Measurements from ENCODE around the gene ROCK2. TPM values are rescaled to one million over a fixed set of nuclear protein-coding genes. Genes with fewer than 3 reads are reported as not detected.

ROCK2 gene
- total RNA-seq, 2 donors from 2014 or later, result 29.6 to 32.2 TPM

- no peaks in the 10 kb centered on the region for H3K27me3 ChIP-seq (replicated peaks; ENCODE audit: insufficient read depth)
- no peak for DNase-seq (ENCODE audit: low spot score)
- no peaks in the 10 kb centered on the region for H3K36me3 ChIP-seq
- no peaks in the 10 kb centered on the region for H3K9me3 ChIP-seq
- H3K4me1 ChIP-seq (replicated peaks), result no peaks in the 10 kb centered on the region
- TF ChIP-seq POLR2AphosphoS5 (IDR thresholded peaks at IDR 0.05) (no peak), POLR2A (IDR thresholded peaks at IDR 0.05) (no peak)
- TF ChIP-seq, protein P1, sequence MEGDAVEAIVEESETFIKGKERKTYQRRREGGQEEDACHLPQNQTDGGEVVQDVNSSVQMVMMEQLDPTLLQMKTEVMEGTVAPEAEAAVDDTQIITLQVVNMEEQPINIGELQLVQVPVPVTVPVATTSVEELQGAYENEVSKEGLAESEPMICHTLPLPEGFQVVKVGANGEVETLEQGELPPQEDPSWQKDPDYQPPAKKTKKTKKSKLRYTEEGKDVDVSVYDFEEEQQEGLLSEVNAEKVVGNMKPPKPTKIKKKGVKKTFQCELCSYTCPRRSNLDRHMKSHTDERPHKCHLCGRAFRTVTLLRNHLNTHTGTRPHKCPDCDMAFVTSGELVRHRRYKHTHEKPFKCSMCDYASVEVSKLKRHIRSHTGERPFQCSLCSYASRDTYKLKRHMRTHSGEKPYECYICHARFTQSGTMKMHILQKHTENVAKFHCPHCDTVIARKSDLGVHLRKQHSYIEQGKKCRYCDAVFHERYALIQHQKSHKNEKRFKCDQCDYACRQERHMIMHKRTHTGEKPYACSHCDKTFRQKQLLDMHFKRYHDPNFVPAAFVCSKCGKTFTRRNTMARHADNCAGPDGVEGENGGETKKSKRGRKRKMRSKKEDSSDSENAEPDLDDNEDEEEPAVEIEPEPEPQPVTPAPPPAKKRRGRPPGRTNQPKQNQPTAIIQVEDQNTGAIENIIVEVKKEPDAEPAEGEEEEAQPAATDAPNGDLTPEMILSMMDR (IDR thresholded peaks at IDR 0.05), result no peak
- H3K4me3 ChIP-seq, result no peak overlapping the region
- intact Hi-C loops (cut with DNase I), result no loop called here
- H3K27ac ChIP-seq, result no peak overlapping the region
- 89% methylated on average over 2 of the region's 2 CpGs for WGBS
These were observed 6.5 kb downstream of the ROCK2 start for GRCh38 chr2:11337909-11338308.

DNA sequence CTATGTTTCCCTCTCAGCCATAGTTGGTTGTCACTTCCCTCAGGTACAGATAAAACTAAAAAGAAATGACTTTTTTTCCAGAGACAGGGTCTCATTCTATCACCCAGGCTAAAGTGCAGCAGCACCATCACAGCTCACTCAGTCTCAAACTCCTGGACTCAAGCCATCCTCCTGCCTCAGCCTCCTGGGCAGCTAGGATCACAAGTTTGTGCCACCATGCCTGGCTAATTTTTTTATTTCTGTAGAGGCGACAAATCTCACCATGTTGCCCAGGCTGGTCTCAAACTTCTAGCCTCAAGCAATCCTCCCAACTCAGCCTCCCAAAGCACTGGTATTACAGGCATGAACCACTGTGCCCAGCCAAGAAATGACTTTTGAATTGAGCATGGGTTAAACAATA is 8.2 kb downstream of the ROCK2 start:
- intact Hi-C loops (cut with DNase I), result no loop called here
- WGBS, result 100% methylated on average over 1 of the region's 1 CpG
- Histone ChIP-seq H3K9me3 (no peaks in the 10 kb centered on the region), H3K36me3 (no peaks in the 10 kb centered on the region), H3K4me1 (replicated peaks) (no peaks in the 10 kb centered on the region), H3K27ac (no peak overlapping the region), H3K27me3 (replicated peaks; ENCODE audit: insufficient read depth) (no peaks in the 10 kb centered on the region), H3K4me3 (no peak overlapping the region)
- no peak for DNase-seq (ENCODE audit: low spot score)
- TF ChIP-seq, protein P1 (IDR thresholded peaks at IDR 0.05), result no peak
- TF ChIP-seq POLR2AphosphoS5 (IDR thresholded peaks at IDR 0.05), result no peak
- no peak for TF ChIP-seq POLR2A (IDR thresholded peaks at IDR 0.05)

- Histone ChIP-seq H3K27ac (no peak overlapping the region), H3K36me3 (no peaks in the 10 kb centered on the region), H3K4me3 (no peak overlapping the region), H3K9me3 (no peaks in the 10 kb centered on the region), H3K27me3 (replicated peaks; ENCODE audit: insufficient read depth) (no peaks in the 10 kb centered on the region), H3K4me1 (replicated peaks) (no peaks in the 10 kb centered on the region)
- DNase-seq (ENCODE audit: low spot score), result no peak
- 86% methylated on average over 2 of the region's 2 CpGs for WGBS
- TF ChIP-seq POLR2AphosphoS5 (IDR thresholded peaks at IDR 0.05) (no peak), POLR2A (IDR thresholded peaks at IDR 0.05) (no peak)
- TF ChIP-seq, protein P1 (IDR thresholded peaks at IDR 0.05), result no peak
- intact Hi-C loops (cut with DNase I), result no loop called here
These were observed 10.8 kb downstream of the ROCK2 start for GRCh38 chr2:11333427-11334183.

- intact Hi-C loops (cut with DNase I), result no loop called here
- no peaks in the 10 kb centered on the region for H3K36me3 ChIP-seq
- TF ChIP-seq, protein P1 (IDR thresholded peaks at IDR 0.05), result no peak
- TF ChIP-seq POLR2AphosphoS5 (IDR thresholded peaks at IDR 0.05), result no peak
- no peak for TF ChIP-seq POLR2A (IDR thresholded peaks at IDR 0.05)
- no peaks in the 10 kb centered on the region for H3K27me3 ChIP-seq (replicated peaks; ENCODE audit: insufficient read depth)
- no peak overlapping the region for H3K4me3 ChIP-seq
- no peak for DNase-seq (ENCODE audit: low spot score)
- H3K9me3 ChIP-seq, result no peaks in the 10 kb centered on the region
- H3K4me1 ChIP-seq (replicated peaks), result no peaks in the 10 kb centered on the region
- 96% methylated on average over 1 of the region's 1 CpG for WGBS
- no peak overlapping the region for H3K27ac ChIP-seq
These were observed 11.8 kb downstream of the ROCK2 start for GRCh38 chr2:11332596-11332995.
